H1 (cell line): Measurements from ENCODE around the gene PTGES3L. TPM values are rescaled to one million over a fixed set of nuclear protein-coding genes. Genes with fewer than 3 reads are reported as not detected.

Experiments
- CTCF ChIA-PET: fragments of 300-600 bp; sonication (Branson Sonifier 250); formaldehyde crosslinking; loops from one replicate; lab custom pipeline; 2021; ENCODE audit not compliant: partially characterized antibody; lab: Charles Lee
- POLR2A ChIA-PET: fragments of 300-600 bp; sonication (Branson Sonifier 250); formaldehyde crosslinking; loops from one replicate; lab custom pipeline; 2021; ENCODE audit warnings: inconsistent platforms; ENCODE audit not compliant: partially characterized antibody; lab: Charles Lee
- DNase-seq, 2 experiments: peaks; one replicate each; pipeline versions ENCODE4 v3.0.0 to v3.0.0-alpha.2; 2010 to 2022; ENCODE audit warnings: low spot score in 2 of 2, low read depth in 1 of 2, mixed read lengths in 1 of 2
- FAIRE-seq: peaks from 2 replicates; lab custom pipeline; 2011; peaks lifted over from hg19 to GRCh38; lab: Jason Lieb, UNC
- H2AFZ ChIP-seq: 2 replicates; pipeline ENCODE4 v1.8.1; 2012; ENCODE audit warnings: low read length, inconsistent platforms
- H2AK5ac ChIP-seq: 2 replicates; pipeline ENCODE4 v1.6.1; 2013; ENCODE audit warnings: low read depth, low read length
- H2BK120ac ChIP-seq: replicated peaks from 2 replicates; pipeline ENCODE3; 2013; ENCODE audit warnings: low read depth, low read length, inconsistent platforms
- H2BK12ac ChIP-seq: 2 replicates; pipeline ENCODE4 v1.6.1; 2013; ENCODE audit warnings: low read depth, low read length
- H2BK15ac ChIP-seq: 2 replicates; pipeline ENCODE4 v1.6.1; 2013; ENCODE audit warnings: low read length
- H2BK20ac ChIP-seq: 2 replicates; pipeline ENCODE4 v1.6.1; 2013; ENCODE audit warnings: low read length
- H2BK5ac ChIP-seq: 2 replicates; pipeline ENCODE4 v1.6.1; 2013; ENCODE audit warnings: low read depth, low read length
- H3K14ac ChIP-seq: 2 replicates; pipeline ENCODE4 v1.6.1; 2013; ENCODE audit warnings: inconsistent platforms; ENCODE audit not compliant: insufficient read length
- H3K18ac ChIP-seq: 2 replicates; pipeline ENCODE4 v1.6.1; 2013; ENCODE audit warnings: low read length; ENCODE audit errors: extremely low read depth
- H3K23ac ChIP-seq: 2 replicates; pipeline ENCODE4 v1.6.1; 2013; ENCODE audit warnings: inconsistent platforms; ENCODE audit not compliant: insufficient read length
- H3K23me2 ChIP-seq: 2 replicates; pipeline ENCODE4 v1.6.1; 2013; ENCODE audit warnings: low read depth, low read length
- H3K27ac ChIP-seq: 2 replicates; pipeline ENCODE4 v1.6.1; 2011; ENCODE audit warnings: low read depth, low read length, inconsistent platforms
- H3K27me3 ChIP-seq, 4 experiments: replicated peaks in 1 of 4; 1 replicate in 1 of 4; 2 replicates in 3 of 4; pipeline versions ENCODE4 v1.6.1 to v1.8.1; 2011 to 2013; ENCODE audit warnings: low read length in 3 of 4, mild to moderate bottlenecking in 3 of 4, inconsistent platforms in 2 of 4, mixed read lengths in 2 of 4, moderate library complexity in 1 of 4; ENCODE audit not compliant: control insufficient read depth in 3 of 4, insufficient read depth in 3 of 4; ENCODE audit errors: extremely low read depth in 1 of 4
- H3K36me3 ChIP-seq, 4 experiments: 2 replicates each; pipeline versions ENCODE4 v1.6.1 to v1.8.1; 2011 to 2013; ENCODE audit warnings: mild to moderate bottlenecking in 4 of 4, low read length in 3 of 4, moderate library complexity in 2 of 4, control low read depth in 1 of 4, inconsistent platforms in 1 of 4; ENCODE audit not compliant: insufficient read depth in 4 of 4, control insufficient read depth in 2 of 4
- H3K4ac ChIP-seq: replicated peaks from 2 replicates; pipeline ENCODE3; 2013; ENCODE audit warnings: low read length, low read depth, mixed read lengths, inconsistent platforms; ENCODE audit not compliant: insufficient read length
- H3K4me1 ChIP-seq, 4 experiments: replicated peaks in 1 of 4; 1 replicate in 1 of 4; 2 replicates in 3 of 4; pipeline versions ENCODE4 v1.6.1 to v1.8.1; 2011 to 2013; ENCODE audit warnings: low read length in 3 of 4, inconsistent platforms in 2 of 4, mixed read lengths in 1 of 4; ENCODE audit not compliant: insufficient read depth in 4 of 4, control insufficient read depth in 3 of 4
- H3K4me2 ChIP-seq, 2 experiments: 2 replicates each; pipeline versions ENCODE4 v1.6.1 to v1.8.1; 2011 to 2013; ENCODE audit warnings: low read depth in 2 of 2, low read length in 2 of 2, control low read depth in 1 of 2, inconsistent platforms in 1 of 2, mild to moderate bottlenecking in 1 of 2; ENCODE audit not compliant: insufficient read depth in 1 of 2
- H3K4me3 ChIP-seq, 4 experiments: fragments of 200-600, 300-600 bp in 1 of 4; sonication (generic), shearing (Covaris generic), sonication (Bioruptor Twin) in 1 of 4; 2 replicates each; pipeline versions ENCODE4 v1.5.1 to v1.8.1; 2011 to 2016; ENCODE audit warnings: low read length in 4 of 4, low read depth in 3 of 4, control low read depth in 2 of 4, inconsistent platforms in 2 of 4, mild to moderate bottlenecking in 2 of 4, mixed read lengths in 1 of 4, moderate library complexity in 1 of 4; ENCODE audit not compliant: insufficient read depth in 2 of 4; ENCODE audit errors: extremely low read depth in 1 of 4
- H3K56ac ChIP-seq: replicated peaks from 2 replicates; pipeline ENCODE3; 2013; ENCODE audit warnings: low read depth, mild to moderate bottlenecking, mixed read lengths, low read length, inconsistent platforms; ENCODE audit not compliant: insufficient read length
- H3K79me1 ChIP-seq: 2 replicates; pipeline ENCODE4 v1.6.1; 2013; ENCODE audit warnings: low read depth, low read length, control low read depth
- H3K79me2 ChIP-seq, 2 experiments: 2 replicates each; pipeline versions ENCODE4 v1.6.1 to v1.8.1; 2012 to 2013; ENCODE audit warnings: low read length in 2 of 2, mild to moderate bottlenecking in 2 of 2, inconsistent platforms in 1 of 2; ENCODE audit not compliant: insufficient read depth in 2 of 2, control insufficient read depth in 1 of 2
- H3K9ac ChIP-seq, 4 experiments: replicated peaks in 1 of 4; 1 replicate in 1 of 4; 2 replicates in 3 of 4; pipeline versions ENCODE4 v1.6.1 to v1.8.1; 2011 to 2013; ENCODE audit warnings: low read depth in 3 of 4, low read length in 3 of 4, control low read depth in 2 of 4, mild to moderate bottlenecking in 2 of 4, moderate library complexity in 2 of 4, inconsistent platforms in 1 of 4; ENCODE audit errors: extremely low read depth in 1 of 4
- H3K9me3 ChIP-seq, 2 experiments: 2 replicates each; pipeline versions ENCODE4 v1.6.1 to v1.8.1; 2012 to 2013; ENCODE audit warnings: mild to moderate bottlenecking in 2 of 2, moderate library complexity in 2 of 2, control low read depth in 1 of 2, inconsistent platforms in 1 of 2, low read depth in 1 of 2, low read length in 1 of 2, mixed read lengths in 1 of 2; ENCODE audit not compliant: insufficient read depth in 2 of 2
- H4K20me1 ChIP-seq, 2 experiments: replicated peaks in 1 of 2; 2 replicates each; pipeline versions ENCODE3 to v1.8.1; 2011 to 2013; ENCODE audit warnings: inconsistent platforms in 2 of 2, low read length in 2 of 2, mild to moderate bottlenecking in 1 of 2; ENCODE audit not compliant: insufficient read depth in 2 of 2, control insufficient read depth in 1 of 2
- H4K5ac ChIP-seq: 2 replicates; pipeline ENCODE4 v1.6.1; 2013; ENCODE audit warnings: low read length, low read depth, mixed read lengths, inconsistent platforms; ENCODE audit not compliant: insufficient read length
- H4K8ac ChIP-seq: 2 replicates; pipeline ENCODE4 v1.8.0; 2013; ENCODE audit warnings: mild to moderate bottlenecking, moderate library complexity, low read length, inconsistent platforms; ENCODE audit not compliant: insufficient read depth; ENCODE audit errors: extremely low read depth
- H4K91ac ChIP-seq: replicated peaks from 2 replicates; pipeline ENCODE3; 2013; ENCODE audit warnings: low read length, mixed read lengths, inconsistent platforms; ENCODE audit not compliant: insufficient read length
- BACH1 ChIP-seq: IDR thresholded peaks from 2 replicates; pipeline ENCODE4 v1.6.1; 2012; ENCODE audit warnings: low read length, improper control_type of control experiment
- BRCA1 ChIP-seq: IDR thresholded peaks from 2 replicates; pipeline ENCODE4 v1.6.1; 2012; ENCODE audit warnings: low read depth, low read length, improper control_type of control experiment
- CBX5 ChIP-seq: fragments of 300-800, 300-1000 bp; sonication (generic); IDR thresholded peaks from 2 replicates; pipeline ENCODE4 v1.7.1; 2016; ENCODE audit warnings: antibody characterized with exemption, low read length, low read depth
- HDAC6 ChIP-seq: IDR thresholded peaks from one replicate; pipeline ENCODE4 v1.7.1; 2012; ENCODE audit warnings: low read depth, mild to moderate bottlenecking, inconsistent platforms, low read length, moderate library complexity
- NANOG ChIP-seq: IDR thresholded peaks from 2 replicates; pipeline ENCODE4 v1.6.1; 2011; ENCODE audit warnings: low read length, low read depth, mild to moderate bottlenecking, inconsistent platforms; ENCODE audit not compliant: insufficient read depth, poor library complexity, severe bottlenecking
- POLR2A ChIP-seq, 2 experiments: IDR thresholded peaks; 1 replicate in 1 of 2; 2 replicates in 1 of 2; pipeline ENCODE4 v1.6.1; 2011; ENCODE audit warnings: low read depth in 2 of 2, low read length in 2 of 2, mild to moderate bottlenecking in 2 of 2; ENCODE audit errors: control extremely low read depth in 1 of 2
- RXRA ChIP-seq: IDR thresholded peaks from 2 replicates; pipeline ENCODE4 v1.6.1; 2011; ENCODE audit warnings: low read depth, mild to moderate bottlenecking, low read length, moderate library complexity; ENCODE audit not compliant: insufficient read depth
- YY1 ChIP-seq: IDR thresholded peaks from 2 replicates; pipeline ENCODE4 v1.6.1; 2011; ENCODE audit warnings: low read depth, mild to moderate bottlenecking, low read length
- WGBS, 2 experiments: shearing (Covaris generic) in 1 of 2; methylation state at CpG; one replicate each; pipeline versions ENCODE4 v1.1.6 to v1.1.7; 2013 to 2015; ENCODE audit warnings: low lambda C conversion rate in 2 of 2, mixed read lengths in 2 of 2, inconsistent platforms in 1 of 2, low coverage in 1 of 2, missing lambda C conversion rate in 1 of 2; ENCODE audit not compliant: insufficient replicate concordance in 2 of 2, insufficient coverage in 1 of 2, insufficient read length in 1 of 2; ENCODE audit errors: extremely low coverage in 1 of 2, missing lambda C conversion rate in 1 of 2; 5-methylcytosine and 5-hydroxymethylcytosine counted together
- polyA plus RNA-seq, 7 experiments: library from polyadenylated mRNA; depleted of rRNA in 3 of 7; stranded (reverse) in 5 of 7; unstranded in 2 of 7; fragments of >200 nt in 5 of 7; fragments of 200-250 nt in 2 of 7; gene quantifications; 1 replicate in 5 of 7; 2 replicates in 1 of 7; 4 replicates in 1 of 7; pipeline versions ENCODE4 v1.2.1 to v1.2.3, GENCODE V29; 2011 to 2013; ENCODE audit warnings: missing spikeins in 2 of 7, mixed read lengths in 2 of 7
- total RNA-seq: library from RNA; stranded (reverse); fragmentation: NEBNext Ultra II Directional; extraction: Animal tissue kit (Norgen Biotek cat#: 25700); gene quantifications from 2 replicates; pipeline ENCODE4 v1.2.1, GENCODE V29; 2021
- TF ChIP-seq, protein P1 (sequence below): IDR thresholded peaks from 2 replicates; pipeline ENCODE4 v1.6.1; 2011; ENCODE audit warnings: low read length, improper control_type of control experiment
- TF ChIP-seq, protein P2 (sequence below), 3 experiments: IDR thresholded peaks; 1 replicate in 2 of 3; 2 replicates in 1 of 3; pipeline versions ENCODE4 v1.5.1 to v1.6.1; 2011; ENCODE audit warnings: low read length in 3 of 3, mild to moderate bottlenecking in 3 of 3, inconsistent platforms in 2 of 3, low read depth in 1 of 3, moderate library complexity in 1 of 3; ENCODE audit not compliant: insufficient read depth in 1 of 3; ENCODE audit errors: control extremely low read depth in 1 of 3

PTGES3L gene
- total and polyA plus RNA-seq, 2 of the 8 experiments (the other 6 are each of a cell fraction or from before 2014, with no cell fraction given): 3.0 to 3.6 TPM

DNA sequence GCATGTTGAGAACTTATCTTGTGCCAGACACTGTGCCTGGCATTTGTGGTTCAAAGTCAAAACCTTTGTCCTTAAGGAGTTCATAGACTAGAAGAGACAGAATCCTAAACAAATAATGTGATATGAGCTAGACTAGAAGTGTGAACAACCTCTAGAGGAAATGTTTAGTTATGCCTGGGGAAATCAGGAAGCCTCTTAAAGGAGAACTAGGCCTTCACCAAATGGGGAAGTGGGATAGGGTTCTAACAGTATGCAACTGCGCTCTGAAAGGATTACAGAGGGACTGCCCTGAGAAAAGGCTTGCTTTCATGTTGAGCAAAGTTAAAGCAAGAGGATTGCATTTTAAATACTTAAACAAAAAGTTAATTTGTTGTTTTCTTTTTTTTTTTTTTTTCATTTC lies 5.3 kb upstream of the PTGES3L start:
- Histone ChIP-seq H3K4me1 (peaks cover 0 to 8% (median 3%) of the 10 kb centered on the region in 4 experiments; a peak in 2 of 7 replicates), H2BK15ac (no peak overlapping the region), H3K79me1 (peaks cover 6% of the 10 kb centered on the region; the same call in 1 of the 2 replicates), H4K20me1 (peaks cover 0 to 3% of the 10 kb centered on the region in 2 experiments), H3K27ac (no peak overlapping the region), H3K18ac (no peak overlapping the region), H2BK12ac (no peak overlapping the region), H3K9ac (no peak overlapping the region), H4K5ac (no peak overlapping the region), H4K8ac (no peak overlapping the region), H3K23ac (no peak overlapping the region), H2BK20ac (no peak overlapping the region), H2AFZ (no peak overlapping the region), H3K9me3 (no peaks in the 10 kb centered on the region), H3K23me2 (peaks cover 7% of the 10 kb centered on the region), H3K4me2 (no peak overlapping the region), H4K91ac (no peak overlapping the region), H2BK120ac (no peak overlapping the region), H3K79me2 (peaks cover 0 to 17% of the 10 kb centered on the region in 2 experiments; a peak in 3 of 4 replicates), H3K14ac (no peak overlapping the region), H3K27me3 (no peaks in the 10 kb centered on the region), H2BK5ac (no peak overlapping the region), H2AK5ac (no peak overlapping the region), H3K36me3 (peaks cover 6 to 32% (median 21%) of the 10 kb centered on the region in 4 experiments; a peak in 6 of 8 replicates), H3K56ac (no peak overlapping the region), H3K4ac (no peak overlapping the region), H3K4me3 (no peak overlapping the region)
- no peak for FAIRE-seq
- no peak for DNase-seq
- ChIA-PET POLR2A (interaction anchor here (0.6 to 7.1 kb wide), 3 partner anchors 12 to 672 kb away, joined by 3 to 57 read pairs (median 3); partner anchors contain the start of gene RPL27), CTCF (interaction anchor here (0.6 to 3.3 kb wide), 3 partner anchors 12 to 376 kb away, joined by 3 to 14 read pairs (median 4); partner anchors contain the start of genes RPL27 and TUBG1)
- 0% methylated on average over 1 of the region's 1 CpG; no CpG with 5 or more reads in 1 of the 2 experiments for WGBS, 2 experiments
- TF ChIP-seq RXRA (no peak), NANOG (no peak), BRCA1 (no peak), HDAC6 (no peak), CBX5 (no peak), YY1 (no peak), POLR2A (IDR thresholded peaks at IDR 0.05; ENCODE audit: control extremely low read depth in 1 of 2, low read depth in 2 of 2, low read length in 2 of 2) (no peak), BACH1 (no peak)
- TF ChIP-seq, protein P1, sequence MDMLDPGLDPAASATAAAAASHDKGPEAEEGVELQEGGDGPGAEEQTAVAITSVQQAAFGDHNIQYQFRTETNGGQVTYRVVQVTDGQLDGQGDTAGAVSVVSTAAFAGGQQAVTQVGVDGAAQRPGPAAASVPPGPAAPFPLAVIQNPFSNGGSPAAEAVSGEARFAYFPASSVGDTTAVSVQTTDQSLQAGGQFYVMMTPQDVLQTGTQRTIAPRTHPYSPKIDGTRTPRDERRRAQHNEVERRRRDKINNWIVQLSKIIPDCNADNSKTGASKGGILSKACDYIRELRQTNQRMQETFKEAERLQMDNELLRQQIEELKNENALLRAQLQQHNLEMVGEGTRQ: no peak
- TF ChIP-seq, protein P2, sequence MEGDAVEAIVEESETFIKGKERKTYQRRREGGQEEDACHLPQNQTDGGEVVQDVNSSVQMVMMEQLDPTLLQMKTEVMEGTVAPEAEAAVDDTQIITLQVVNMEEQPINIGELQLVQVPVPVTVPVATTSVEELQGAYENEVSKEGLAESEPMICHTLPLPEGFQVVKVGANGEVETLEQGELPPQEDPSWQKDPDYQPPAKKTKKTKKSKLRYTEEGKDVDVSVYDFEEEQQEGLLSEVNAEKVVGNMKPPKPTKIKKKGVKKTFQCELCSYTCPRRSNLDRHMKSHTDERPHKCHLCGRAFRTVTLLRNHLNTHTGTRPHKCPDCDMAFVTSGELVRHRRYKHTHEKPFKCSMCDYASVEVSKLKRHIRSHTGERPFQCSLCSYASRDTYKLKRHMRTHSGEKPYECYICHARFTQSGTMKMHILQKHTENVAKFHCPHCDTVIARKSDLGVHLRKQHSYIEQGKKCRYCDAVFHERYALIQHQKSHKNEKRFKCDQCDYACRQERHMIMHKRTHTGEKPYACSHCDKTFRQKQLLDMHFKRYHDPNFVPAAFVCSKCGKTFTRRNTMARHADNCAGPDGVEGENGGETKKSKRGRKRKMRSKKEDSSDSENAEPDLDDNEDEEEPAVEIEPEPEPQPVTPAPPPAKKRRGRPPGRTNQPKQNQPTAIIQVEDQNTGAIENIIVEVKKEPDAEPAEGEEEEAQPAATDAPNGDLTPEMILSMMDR (IDR thresholded peaks at IDR 0.05; ENCODE audit: control extremely low read depth in 1 of 3, insufficient read depth in 1 of 3, low read depth in 1 of 3, low read length in 3 of 3): no peak
